H9 (cell line): ENCODE results near the gene POGLUT2. TPM values are rescaled to one million over a fixed set of nuclear protein-coding genes. Genes with fewer than 3 reads are reported as not detected.

Source experiments
- DNase-seq: peaks from one replicate; pipeline ENCODE4 v3.0.0-alpha.2; 2017
- H2AFZ ChIP-seq: one replicate; pipeline ENCODE4 v1.6.1; 2013; ENCODE audit warnings: mild to moderate bottlenecking, low read length, control low read depth, moderate library complexity
- H2AK5ac ChIP-seq: 2 replicates; pipeline ENCODE4 v1.6.1; 2013; ENCODE audit warnings: low read length, control low read depth, mixed read lengths; ENCODE audit not compliant: insufficient read length
- H2BK120ac ChIP-seq: one replicate; pipeline ENCODE4 v1.6.1; 2013; ENCODE audit warnings: low read depth, mild to moderate bottlenecking, low read length, control low read depth, inconsistent platforms; ENCODE audit not compliant: poor library complexity, severe bottlenecking
- H2BK12ac ChIP-seq: 2 replicates; pipeline ENCODE4 v1.6.1; 2013; ENCODE audit warnings: low read length, control low read depth, mixed read lengths, low read depth; ENCODE audit not compliant: insufficient read length
- H2BK15ac ChIP-seq: 2 replicates; pipeline ENCODE4 v1.6.1; 2013; ENCODE audit warnings: low read depth, low read length, control low read depth
- H2BK20ac ChIP-seq: one replicate; pipeline ENCODE4 v1.6.1; 2013; ENCODE audit warnings: low read depth, mild to moderate bottlenecking, low read length, control low read depth, inconsistent platforms; ENCODE audit not compliant: poor library complexity, severe bottlenecking
- H2BK5ac ChIP-seq: 2 replicates; pipeline ENCODE4 v1.6.1; 2013; ENCODE audit warnings: low read length, control low read depth, mixed read lengths; ENCODE audit not compliant: insufficient read length
- H3K14ac ChIP-seq: 2 replicates; pipeline ENCODE4 v1.6.1; 2013; ENCODE audit warnings: low read length, control low read depth; ENCODE audit not compliant: insufficient read depth
- H3K18ac ChIP-seq: 2 replicates; pipeline ENCODE4 v1.6.1; 2013; ENCODE audit warnings: low read depth, mild to moderate bottlenecking, mixed read lengths, low read length, control low read depth; ENCODE audit not compliant: insufficient read length
- H3K23ac ChIP-seq: 2 replicates; pipeline ENCODE4 v1.6.1; 2013; ENCODE audit warnings: low read length, control low read depth, mixed read lengths, low read depth; ENCODE audit not compliant: insufficient read length
- H3K23me2 ChIP-seq: 2 replicates; pipeline ENCODE4 v1.6.1; 2013; ENCODE audit warnings: low read depth, mild to moderate bottlenecking, mixed read lengths, low read length, control low read depth; ENCODE audit not compliant: insufficient read length, poor library complexity, severe bottlenecking
- H3K27ac ChIP-seq: 2 replicates; pipeline ENCODE4 v1.5.1; 2013; ENCODE audit warnings: low read length, control low read depth, mixed read lengths, low read depth; ENCODE audit not compliant: insufficient read length
- H3K27me3 ChIP-seq: 2 replicates; pipeline ENCODE4 v1.6.1; 2013; ENCODE audit warnings: low read length, control low read depth, inconsistent platforms; ENCODE audit not compliant: insufficient read depth
- H3K4ac ChIP-seq: 2 replicates; pipeline ENCODE4 v1.6.1; 2013; ENCODE audit warnings: low read depth, mild to moderate bottlenecking, control low read depth, inconsistent platforms, low read length, moderate library complexity
- H3K4me1 ChIP-seq: 2 replicates; pipeline ENCODE4 v1.6.1; 2013; ENCODE audit warnings: low read length, control low read depth, inconsistent platforms; ENCODE audit not compliant: insufficient read depth
- H3K4me2 ChIP-seq: 2 replicates; pipeline ENCODE4 v1.6.1; 2013; ENCODE audit warnings: low read length, control low read depth, mixed read lengths; ENCODE audit not compliant: insufficient read length, insufficient read depth
- H3K56ac ChIP-seq: 2 replicates; pipeline ENCODE4 v1.6.1; 2013; ENCODE audit warnings: low read depth, mild to moderate bottlenecking, mixed read lengths, low read length, control low read depth; ENCODE audit not compliant: insufficient read length
- H3K79me1 ChIP-seq: 2 replicates; pipeline ENCODE4 v1.6.1; 2013; ENCODE audit warnings: low read depth, mild to moderate bottlenecking, moderate library complexity, low read length, control low read depth, inconsistent platforms; ENCODE audit not compliant: insufficient read depth, poor library complexity, severe bottlenecking
- H3K79me2 ChIP-seq: 2 replicates; pipeline ENCODE4 v1.6.1; 2013; ENCODE audit warnings: low read length, control low read depth, inconsistent platforms; ENCODE audit not compliant: insufficient read depth
- H3K9ac ChIP-seq: 2 replicates; pipeline ENCODE4 v1.6.1; 2013; ENCODE audit warnings: low read length, control low read depth, mixed read lengths; ENCODE audit not compliant: insufficient read length; ENCODE audit errors: extremely low read depth
- H3K9me3 ChIP-seq: one replicate; pipeline ENCODE4 v1.6.1; 2013; ENCODE audit warnings: low read depth, low read length, inconsistent platforms; ENCODE audit not compliant: control insufficient read depth
- H3T11ph ChIP-seq: one replicate; pipeline ENCODE4 v1.6.1; 2013; ENCODE audit warnings: mild to moderate bottlenecking, low read length, control low read depth, inconsistent platforms
- H4K20me1 ChIP-seq: one replicate; pipeline ENCODE4 v1.6.1; 2013; ENCODE audit not compliant: control insufficient read depth, insufficient read length, insufficient read depth
- H4K5ac ChIP-seq: 2 replicates; pipeline ENCODE4 v1.6.1; 2013; ENCODE audit warnings: low read depth, mild to moderate bottlenecking, mixed read lengths, low read length, control low read depth; ENCODE audit not compliant: insufficient read length
- H4K8ac ChIP-seq: replicated peaks from 2 replicates; pipeline ENCODE4 v1.6.1; 2013; ENCODE audit warnings: low read length, control low read depth, mixed read lengths, low read depth; ENCODE audit not compliant: insufficient read length
- H4K91ac ChIP-seq: 2 replicates; pipeline ENCODE4 v1.6.1; 2013; ENCODE audit warnings: low read depth, mild to moderate bottlenecking, moderate library complexity, mixed read lengths, low read length, control low read depth; ENCODE audit not compliant: insufficient read length
- H3K27ac Mint-ChIP-seq, 3 experiments: 2 replicates in 2 of 3; 3 replicates in 1 of 3; pipeline ENCODE4 v1.8.0; 2020 to 2021; ENCODE audit warnings: mixed read lengths in 3 of 3, mild to moderate bottlenecking in 1 of 3, moderate library complexity in 1 of 3
- H3K27me3 Mint-ChIP-seq: 2 replicates; pipeline ENCODE4 v1.8.0; 2021; ENCODE audit warnings: low read depth, mild to moderate bottlenecking, moderate library complexity, mixed read lengths
- H3K36me3 Mint-ChIP-seq, 3 experiments: 2 replicates in 2 of 3; 3 replicates in 1 of 3; pipeline ENCODE4 v1.8.0; 2020 to 2021; ENCODE audit warnings: low read depth in 3 of 3, mixed read lengths in 3 of 3; ENCODE audit not compliant: insufficient read depth in 1 of 3
- H3K4me1 Mint-ChIP-seq, 2 experiments: 2 replicates each; pipeline ENCODE4 v1.8.0; 2020; ENCODE audit warnings: mixed read lengths in 2 of 2
- H3K4me3 Mint-ChIP-seq, 2 experiments: 2 replicates in 1 of 2; 3 replicates in 1 of 2; pipeline ENCODE4 v1.8.0; 2020 to 2021; ENCODE audit warnings: mild to moderate bottlenecking in 2 of 2, mixed read lengths in 2 of 2, moderate library complexity in 1 of 2
- H3K9me3 Mint-ChIP-seq, 2 experiments: 2 replicates in 1 of 2; 3 replicates in 1 of 2; pipeline ENCODE4 v1.8.0; 2020; ENCODE audit warnings: mild to moderate bottlenecking in 2 of 2, mixed read lengths in 2 of 2, moderate library complexity in 1 of 2
- WGBS: extraction: QIAGEN DNeasy Blood & Tissue Kit; methylation state at CpG from one replicate; pipeline ENCODE4 v1.1.7; 2013; ENCODE audit warnings: missing lambda C conversion rate, low lambda C conversion rate, mixed read lengths; ENCODE audit not compliant: insufficient read length; ENCODE audit errors: extremely low coverage; 5-methylcytosine and 5-hydroxymethylcytosine counted together
- total RNA-seq: library from RNA; stranded (reverse); gene quantifications from 2 replicates; pipeline ENCODE4 v1.2.1, GENCODE V29; 2021
- TF ChIP-seq, protein P1 (sequence below): fragments of 200-600 bp; sonication (generic); conservative IDR thresholded peaks from 3 replicates; pipeline ENCODE4 v1.8.0; 2021; ENCODE audit warnings: antibody characterized with exemption, mild to moderate bottlenecking

POGLUT2 gene
- total RNA-seq, 1 experiment from 2014 or later: 23.5 TPM

- H3K4me3 Mint-ChIP-seq: no peak overlapping the region
- DNase-seq: no peak
- H3K4me1 Mint-ChIP-seq: peaks cover 5 to 10% of the 10 kb centered on the region in 2 experiments; a peak in 3 of 4 replicates
- Histone ChIP-seq H2BK12ac (no peak overlapping the region), H3K9me3 (no peaks in the 10 kb centered on the region), H3T11ph (no peak overlapping the region), H4K20me1 (no peaks in the 10 kb centered on the region), H3K27me3 (no peaks in the 10 kb centered on the region; the same call in 1 of the 2 replicates), H2BK20ac (no peak overlapping the region), H3K23me2 (peaks cover 5% of the 10 kb centered on the region), H2BK120ac (no peak overlapping the region), H2BK5ac (no peak overlapping the region), H3K18ac (no peak overlapping the region), H3K79me1 (no peaks in the 10 kb centered on the region), H2AK5ac (no peak overlapping the region), H3K4ac (no peak overlapping the region), H3K79me2 (no peaks in the 10 kb centered on the region), H2BK15ac (no peak overlapping the region), H2AFZ (no peak overlapping the region), H4K8ac (no peak overlapping the region), H4K5ac (no peak overlapping the region), H3K14ac (no peak overlapping the region), H3K56ac (no peak overlapping the region), H3K9ac (no peak overlapping the region), H3K23ac (no peak overlapping the region), H3K4me2 (no peak overlapping the region), H4K91ac (no peak overlapping the region), H3K4me1 (no peaks in the 10 kb centered on the region), H3K27ac (no peak overlapping the region)
- peaks cover 0 to 1% of the 10 kb centered on the region in 2 experiments; a peak in 1 of 5 replicates for H3K9me3 Mint-ChIP-seq
- WGBS: no CpG with 5 or more reads among the region's 2 CpGs
- H3K27ac Mint-ChIP-seq: no peak overlapping the region
- TF ChIP-seq, protein P1, sequence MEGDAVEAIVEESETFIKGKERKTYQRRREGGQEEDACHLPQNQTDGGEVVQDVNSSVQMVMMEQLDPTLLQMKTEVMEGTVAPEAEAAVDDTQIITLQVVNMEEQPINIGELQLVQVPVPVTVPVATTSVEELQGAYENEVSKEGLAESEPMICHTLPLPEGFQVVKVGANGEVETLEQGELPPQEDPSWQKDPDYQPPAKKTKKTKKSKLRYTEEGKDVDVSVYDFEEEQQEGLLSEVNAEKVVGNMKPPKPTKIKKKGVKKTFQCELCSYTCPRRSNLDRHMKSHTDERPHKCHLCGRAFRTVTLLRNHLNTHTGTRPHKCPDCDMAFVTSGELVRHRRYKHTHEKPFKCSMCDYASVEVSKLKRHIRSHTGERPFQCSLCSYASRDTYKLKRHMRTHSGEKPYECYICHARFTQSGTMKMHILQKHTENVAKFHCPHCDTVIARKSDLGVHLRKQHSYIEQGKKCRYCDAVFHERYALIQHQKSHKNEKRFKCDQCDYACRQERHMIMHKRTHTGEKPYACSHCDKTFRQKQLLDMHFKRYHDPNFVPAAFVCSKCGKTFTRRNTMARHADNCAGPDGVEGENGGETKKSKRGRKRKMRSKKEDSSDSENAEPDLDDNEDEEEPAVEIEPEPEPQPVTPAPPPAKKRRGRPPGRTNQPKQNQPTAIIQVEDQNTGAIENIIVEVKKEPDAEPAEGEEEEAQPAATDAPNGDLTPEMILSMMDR: no peak
- H3K36me3 Mint-ChIP-seq: peaks cover 0 to 10% (median 6%) of the 10 kb centered on the region in 3 experiments; a peak in 3 of 7 replicates
- H3K27me3 Mint-ChIP-seq: peaks cover 6% of the 10 kb centered on the region
Observed at GRCh38 chr13:102768909-102769308, 29.9 kb downstream of the POGLUT2 start.
